Measurements from ENCODE around the gene C16orf46.
A peak's percentile ranks its signal among the peaks of the same experiment; 100 is the strongest.
"Not testable (repeated sequence)": the region's sequence is repeated elsewhere in the genome, so short reads cannot be mapped to it uniquely, and the experiment has no call there.

Gene C16orf46

GRCh38 chr16:81077076-81077940 lies at the start of gene C16orf46:
C16orf46 (minus strand) TSS chr16:81077238; CDS start chr16:81063955, 13,283 bp downstream.
- DNase-seq = peak; percentile 95

GRCh38 chr16:81123092-81123852 lies 46.2 kb upstream of the C16orf46 start:
- DNase-seq = no peak

- DNase-seq = no peak
Observed at GRCh38 chr16:81121474-81121990, 44.5 kb upstream of the C16orf46 start.

- DNase-seq = no peak
Observed at GRCh38 chr16:81117436-81117835, 40.4 kb upstream of the C16orf46 start.

- no peak for DNase-seq
Observed at GRCh38 chr16:81116285-81116684, 39.2 kb upstream of the C16orf46 start.

- DNase-seq = no peak
Observed at GRCh38 chr16:81112453-81112852, 35.4 kb upstream of the C16orf46 start.

- DNase-seq = not testable (repeated sequence)
Observed at GRCh38 chr16:81109274-81109673, 32.2 kb upstream of the C16orf46 start.

GRCh38 chr16:81107511-81107910 lies 30.5 kb upstream of the C16orf46 start:
- no peak for DNase-seq

- DNase-seq = no peak
Observed at GRCh38 chr16:81106826-81107503, 29.9 kb upstream of the C16orf46 start.

GRCh38 chr16:81105946-81106345 lies 28.9 kb upstream of the C16orf46 start:
- DNase-seq = no peak

- DNase-seq = no peak
Observed at GRCh38 chr16:81101702-81102101, 24.7 kb upstream of the C16orf46 start.

- no peak for DNase-seq
Observed at GRCh38 chr16:81099958-81100357, 22.9 kb upstream of the C16orf46 start.

GRCh38 chr16:81097230-81097629 lies 20.2 kb upstream of the C16orf46 start:
- DNase-seq = no peak

- no peak for DNase-seq
Observed at GRCh38 chr16:81096715-81097208, 19.7 kb upstream of the C16orf46 start.

- DNase-seq = peak; percentile 99
Observed at GRCh38 chr16:81095953-81096714, 19.1 kb upstream of the C16orf46 start, which contains the start of gene GCSH. GCSH (minus strand) TSS chr16:81096395; CDS start chr16:81096278, 117 bp downstream.

GRCh38 chr16:81095653-81095952 lies 18.6 kb upstream of the C16orf46 start:
- DNase-seq = no peak

GRCh38 chr16:81094771-81095251 lies 17.8 kb upstream of the C16orf46 start:
- peak; percentile 20 for DNase-seq

GRCh38 chr16:81088836-81089235 lies 11.8 kb upstream of the C16orf46 start:
- DNase-seq = no peak

- DNase-seq = no peak
Observed at GRCh38 chr16:81081014-81081413, 4.0 kb upstream of the C16orf46 start.

- DNase-seq = no peak
Observed at GRCh38 chr16:81080233-81080632, 3.2 kb upstream of the C16orf46 start.

GRCh38 chr16:81076566-81077075 lies 417 bp downstream of the C16orf46 start:
- peak; percentile 89 for DNase-seq
